HepG2 (cell line): ENCODE results near the gene SLC6A17. TPM values are rescaled to one million over a fixed set of nuclear protein-coding genes. Genes with fewer than 3 reads are reported as not detected.

Experiments
- ATAC-seq: fragments of 200-7000 bp; cut with Tn5 transposase; 3 replicates; pipeline ENCODE4 v1.9.1; 2020; ENCODE audit warnings: mild to moderate bottlenecking, moderate library complexity
- BruUV-seq: library from RNA; stranded (reverse); fragments of 400-500 nt; replicated peaks from 2 replicates; lab custom pipeline; 2021; lab: Mats Ljungman, UMichigan
- CTCF ChIA-PET: fragments of 300-600 bp; formaldehyde crosslinking; extraction: SDS; loops from one replicate; lab custom pipeline; 2021; ENCODE audit warnings: low total read pairs, inconsistent platforms, low intra/inter-chr PET ratio; lab: Yijun Ruan, JAX
- POLR2A ChIA-PET: fragments of 350-600 bp; sonication (Branson Sonifier 250); formaldehyde crosslinking; loops from one replicate; lab custom pipeline; 2020; ENCODE audit warnings: antibody characterized with exemption, inconsistent platforms; lab: Yijun Ruan, JAX
- DNase-seq: peaks from one replicate; pipeline ENCODE4 v3.0.0-alpha.2; 2015; ENCODE audit warnings: low spot score
- FAIRE-seq: peaks from 3 replicates; lab custom pipeline; 2011; peaks lifted over from hg19 to GRCh38; lab: Jason Lieb, UNC
- H2AFZ ChIP-seq: one replicate; pipeline ENCODE4 v1.6.1; 2011; ENCODE audit warnings: low read length, inconsistent platforms
- H3K27ac ChIP-seq: fragments of 300-600 bp; 3 replicates; pipeline ENCODE4 v1.8.0; 2011; ENCODE audit warnings: mixed run types, mild to moderate bottlenecking, mixed read lengths, low read length, inconsistent platforms; ENCODE audit not compliant: insufficient read depth; ENCODE audit errors: extremely low read length
- H3K27me3 ChIP-seq, 2 experiments: fragments of 200-600 bp in 1 of 2; 2 replicates in 1 of 2; 3 replicates in 1 of 2; pipeline versions ENCODE4 v1.6.0 to v1.8.0; 2011; ENCODE audit warnings: low read length in 2 of 2, mild to moderate bottlenecking in 2 of 2, moderate library complexity in 2 of 2, inconsistent platforms in 1 of 2; ENCODE audit not compliant: insufficient read depth in 2 of 2, control insufficient read depth in 1 of 2
- H3K36me3 ChIP-seq, 2 experiments: fragments of 200-600 bp in 1 of 2; replicated peaks in 1 of 2; 2 replicates in 1 of 2; 3 replicates in 1 of 2; pipeline versions ENCODE4 v1.5.1 to v1.8.0; 2011; ENCODE audit warnings: low read length in 2 of 2, inconsistent platforms in 1 of 2; ENCODE audit not compliant: insufficient read depth in 2 of 2, control insufficient read depth in 1 of 2
- H3K4me1 ChIP-seq: 2 replicates; pipeline ENCODE4 v1.5.1; 2012; ENCODE audit warnings: low read length, inconsistent platforms; ENCODE audit not compliant: insufficient read depth
- H3K4me2 ChIP-seq: 2 replicates; pipeline ENCODE4 v1.6.0; 2011; ENCODE audit warnings: low read depth, low read length, inconsistent platforms
- H3K4me3 ChIP-seq, 3 experiments: fragments of 200-600 bp in 1 of 3; sonication (generic), shearing (Covaris generic) in 1 of 3; replicated peaks in 1 of 3; 2 replicates each; pipeline ENCODE4 v1.5.1; 2011 to 2016; ENCODE audit warnings: low read length in 3 of 3, inconsistent platforms in 2 of 3, low read depth in 2 of 3, mild to moderate bottlenecking in 2 of 3, control low read depth in 1 of 3, mixed read lengths in 1 of 3; ENCODE audit not compliant: insufficient read depth in 1 of 3
- H3K79me2 ChIP-seq: one replicate; pipeline ENCODE4 v1.6.1; 2011; ENCODE audit warnings: low read length, inconsistent platforms; ENCODE audit not compliant: insufficient read depth
- H3K9ac ChIP-seq: 2 replicates; pipeline ENCODE4 v1.6.0; 2011; ENCODE audit warnings: mild to moderate bottlenecking, low read depth, low read length, inconsistent platforms; ENCODE audit not compliant: insufficient read depth
- H3K9me3 ChIP-seq: 2 replicates; pipeline ENCODE4 v1.5.1; 2012; ENCODE audit warnings: mild to moderate bottlenecking, low read length
- H4K20me1 ChIP-seq: 2 replicates; pipeline ENCODE4 v1.6.0; 2011; ENCODE audit warnings: inconsistent platforms, mild to moderate bottlenecking, low read length, moderate library complexity; ENCODE audit not compliant: insufficient read depth
- CCDC6 ChIP-seq: sonication (generic); formaldehyde crosslinking; IDR thresholded peaks from 2 replicates; pipeline ENCODE4 v1.8.1; 2022; ENCODE audit warnings: mild to moderate bottlenecking, missing genetic modification reagents, moderate library complexity
- DMTF1 ChIP-seq: sonication (generic); formaldehyde crosslinking; IDR thresholded peaks from 2 replicates; pipeline ENCODE4 v1.4.0; 2020; ENCODE audit warnings: mild to moderate bottlenecking, missing genetic modification reagents
- JUNB ChIP-seq: sonication (generic); formaldehyde crosslinking; IDR thresholded peaks from 2 replicates; pipeline ENCODE4 v1.8.0; 2022; ENCODE audit warnings: missing genetic modification reagents, mild to moderate bottlenecking, borderline replicate concordance
- KDM2A ChIP-seq: sonication (generic); formaldehyde crosslinking; IDR thresholded peaks from 2 replicates; pipeline ENCODE4 v1.4.0; 2020; ENCODE audit warnings: low read depth, missing genetic modification reagents, borderline replicate concordance
- MIXL1 ChIP-seq: IDR thresholded peaks from 2 replicates; pipeline ENCODE4 v1.6.1; 2016
- NFIB ChIP-seq: sonication (generic); formaldehyde crosslinking; IDR thresholded peaks from 2 replicates; pipeline ENCODE4 v1.9.0; 2021; ENCODE audit warnings: missing genetic modification reagents, mild to moderate bottlenecking, borderline replicate concordance
- POGK ChIP-seq: sonication (generic); formaldehyde crosslinking; conservative IDR thresholded peaks from 2 replicates; pipeline ENCODE4 v1.8.0; 2022; ENCODE audit warnings: mild to moderate bottlenecking, moderate library complexity, missing genetic modification reagents
- PRDM10 ChIP-seq: sonication (generic); formaldehyde crosslinking; IDR thresholded peaks from 2 replicates; pipeline ENCODE4 v1.4.0; 2020; ENCODE audit warnings: low read depth, missing genetic modification reagents
- SKIL ChIP-seq: sonication (generic); formaldehyde crosslinking; IDR thresholded peaks from 2 replicates; pipeline ENCODE4 v1.8.0; 2022; ENCODE audit warnings: missing genetic modification reagents, mild to moderate bottlenecking, moderate library complexity, borderline replicate concordance
- SP140L ChIP-seq: sonication (generic); formaldehyde crosslinking; IDR thresholded peaks from 2 replicates; pipeline ENCODE4 v1.4.0; 2020; ENCODE audit warnings: missing genetic modification reagents, borderline replicate concordance
- TEAD3 ChIP-seq: optimal IDR thresholded peaks from 2 replicates; pipeline ENCODE3; 2016; ENCODE audit warnings: borderline replicate concordance
- ZNF207 ChIP-seq: fragments of 450-650 bp; IDR thresholded peaks from 2 replicates; pipeline ENCODE4 v1.6.1; 2016; ENCODE audit warnings: antibody characterized with exemption, borderline replicate concordance
- ZNF549 ChIP-seq: sonication (generic); formaldehyde crosslinking; IDR thresholded peaks from 2 replicates; pipeline ENCODE4 v1.5.0; 2020; ENCODE audit warnings: missing genetic modification reagents
- ZNF557 ChIP-seq: sonication (generic); formaldehyde crosslinking; IDR thresholded peaks from 2 replicates; pipeline ENCODE4 v1.4.0; 2020; ENCODE audit warnings: missing genetic modification reagents
- ZNF629 ChIP-seq: sonication (generic); formaldehyde crosslinking; conservative IDR thresholded peaks from 2 replicates; pipeline ENCODE4 v1.5.0; 2020; ENCODE audit warnings: missing genetic modification reagents
- ZNF773 ChIP-seq: sonication (generic); formaldehyde crosslinking; IDR thresholded peaks from 2 replicates; pipeline ENCODE4 v1.4.0; 2020; ENCODE audit warnings: missing genetic modification reagents, borderline replicate concordance
- WGBS: methylation state at CpG from one replicate; pipeline ENCODE4 v1.1.6; 2017; ENCODE audit warnings: low lambda C conversion rate; 5-methylcytosine and 5-hydroxymethylcytosine counted together
- in situ Hi-C: cut with HindIII; loops from 2 replicates; pipeline ENCODE4 v1.10.0; 2017; ENCODE audit warnings: low pct_unique_long_range_greater_than_20kb; ENCODE audit not compliant: extremely low pct_ligation_motif_present
- intact Hi-C: fragments of 100-400 bp; cut with micrococcal nuclease; formaldehyde crosslinking; loops from one replicate; pipeline ENCODE4 v1.10.0; 2022; ENCODE audit not compliant: unreplicated experiment
- polyA plus RNA-seq, 8 experiments: library from polyadenylated mRNA; depleted of rRNA in 3 of 8; stranded (reverse) in 7 of 8; unstranded in 1 of 8; fragments of >200 nt; fragmentation: Illumina TruSeq in 4 of 8; extraction: Trizol in 4 of 8; gene quantifications; 2 replicates each; pipeline versions ENCODE4 v1.2.1 to v1.2.3, GENCODE V29; 2011 to 2016; ENCODE audit warnings: low read depth in 4 of 8, missing spikeins in 1 of 8, mixed read lengths in 1 of 8; ENCODE audit not compliant: insufficient read depth in 1 of 8
- total RNA-seq, 5 experiments: library from RNA; depleted of rRNA; stranded (reverse); fragments of >200 nt; fragmentation: Illumina TruSeq; extraction: Trizol; gene quantifications; 2 replicates each; pipeline ENCODE4 v1.2.3, GENCODE V29; 2016; ENCODE audit warnings: low read depth in 1 of 5

The SLC6A17 gene
- total and polyA plus RNA-seq, 2 of the 13 experiments (the other 11 are each of a cell fraction or from before 2014, with no cell fraction given) = not detected

GRCh38 chr1:110161165-110161564, 10.9 kb downstream of the SLC6A17 start:
- no peaks in the 10 kb centered on the region for H3K36me3 ChIP-seq
- no peaks in the 10 kb centered on the region for H4K20me1 ChIP-seq
- ATAC-seq (no peak), DNase-seq (no peak), FAIRE-seq (no peak)
- H2AFZ ChIP-seq = no peak overlapping the region
- no TSS peak for BruUV-seq
- H3K27ac ChIP-seq = no peak overlapping the region
- H3K4me2 ChIP-seq = no peak overlapping the region
- H3K79me2 ChIP-seq = no peaks in the 10 kb centered on the region
- intact Hi-C loops (no loop called here), in situ Hi-C loops (no loop called here)
- no peaks in the 10 kb centered on the region for H3K4me1 ChIP-seq
- peaks cover 4 to 20% of the 10 kb centered on the region in 2 experiments; a peak in 3 of 5 replicates for H3K27me3 ChIP-seq
- no peak overlapping the region for H3K4me3 ChIP-seq
- H3K9ac ChIP-seq = no peak overlapping the region
- CTCF ChIA-PET = no interaction called here
- WGBS = 0% methylated on average over 3 of the region's 3 CpGs
- H3K9me3 ChIP-seq = no peaks in the 10 kb centered on the region
- POLR2A ChIA-PET = no interaction called here
- TF ChIP-seq CCDC6 (no peak), PRDM10 (CRISPR knock-in tag) (no peak), SKIL (no peak), KDM2A (CRISPR knock-in tag) (no peak), ZNF549 (CRISPR knock-in tag) (no peak), DMTF1 (CRISPR knock-in tag) (no peak), TEAD3 (CRISPR knock-in tag) (no peak), POGK (CRISPR knock-in tag) (no peak), NFIB (CRISPR knock-in tag) (no peak), SP140L (CRISPR knock-in tag) (no peak), ZNF773 (CRISPR knock-in tag) (no peak), JUNB (CRISPR knock-in tag) (no peak), ZNF557 (CRISPR knock-in tag) (no peak), ZNF207 (no peak), ZNF629 (no peak), MIXL1 (no peak)
